ENCODE measurements around the gene ZNF841. TPM values are rescaled to one million over a fixed set of nuclear protein-coding genes. Genes with fewer than 3 reads are reported as not detected.

The ZNF841 gene
- total RNA-seq, 2 experiments from 2014 or later = 20.0 TPM

DNA sequence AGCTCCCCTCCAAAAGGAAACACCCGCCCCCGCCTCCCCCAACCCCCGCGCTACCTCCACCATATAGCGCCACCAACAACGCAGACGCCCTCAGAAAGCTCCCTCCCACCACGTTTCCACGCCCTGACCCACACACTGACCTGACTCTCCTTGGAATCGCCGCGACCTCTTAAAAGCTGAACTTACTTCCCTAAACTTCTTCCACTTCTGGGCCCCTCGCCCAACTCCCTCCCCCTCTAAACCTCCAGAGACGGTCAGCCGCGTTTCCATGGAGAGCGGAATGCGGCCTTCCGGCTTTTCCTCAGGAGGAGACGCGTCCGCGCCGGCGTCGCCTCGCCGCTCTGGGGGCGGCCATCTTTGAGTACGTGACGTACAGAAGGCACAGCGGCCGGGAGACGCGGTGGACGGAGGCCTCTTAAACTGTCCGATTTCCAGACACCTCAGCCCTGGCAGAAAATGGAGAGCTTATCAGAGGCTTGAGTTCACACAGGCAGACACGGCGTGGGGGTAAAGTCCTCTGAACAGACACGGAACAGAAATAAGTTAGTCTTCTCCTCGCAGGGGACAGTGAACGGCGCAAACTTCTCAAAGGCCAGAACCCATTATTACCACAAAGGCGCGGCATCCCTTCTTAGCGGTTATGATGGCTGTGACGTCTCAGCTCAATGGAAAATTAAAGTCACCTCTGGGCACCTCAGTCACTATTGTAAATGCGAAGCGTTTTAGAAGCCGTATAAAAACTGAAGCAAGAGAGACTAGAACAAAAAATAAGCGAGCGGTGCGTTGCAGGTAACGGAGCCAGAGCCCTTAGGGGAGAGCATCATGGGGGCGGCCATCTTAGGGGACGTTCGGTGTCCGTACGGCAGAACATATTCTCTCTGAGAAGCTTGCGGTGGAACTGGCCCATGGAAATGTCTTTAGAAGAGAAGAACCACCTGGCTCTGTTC is 46.7 kb downstream of the ZNF841 start, which contains the start of gene ZNF432:
TSS of gene ZNF432 (minus strand) at position 284 of the 947 bp plus-strand sequence. CDS start 1,970 bp downstream, outside the sequence.
- peak; percentile 74 to 91 (median 80) for DNase-seq
- intact Hi-C loops (cut with DNase I, micrococcal nuclease) = loop anchor here (1.0 to 10.0 kb wide), 8 partner anchors 21 to 143 kb away; partner anchors contain the start of genes ZNF350 (in 2 of the 2), ZNF614 (in 2 of the 2), ZNF615 (in 2 of the 2) and PPP2R1A (in 1 of the 2)
- Mint-ChIP-seq H3K27me3 (no peaks in the 10 kb centered on the region), H3K36me3 (ENCODE audit: low read depth) (peaks cover 91% of the 10 kb centered on the region), H3K4me3 (peak within 1 kb of the TSS; percentile 98), H3K9me3 (peaks cover 22% of the 10 kb centered on the region), H3K27ac (peak within 1 kb of the TSS; percentile 97), H3K4me1 (ENCODE audit: low read depth) (peaks cover 37% of the 10 kb centered on the region)
- peak; percentile 85 for ATAC-seq (ENCODE audit: poor library complexity)
- CTCF ChIA-PET = no interaction called here
- peaks cover 5% of the 10 kb centered on the region for H3K4me1 ChIP-seq (ENCODE audit: insufficient read depth, low read length)
- peaks cover 17 to 25% of the 10 kb centered on the region in 2 experiments for H3K9me3 ChIP-seq (ENCODE audit: control insufficient read depth in 1 of 2, insufficient read depth in 1 of 2, low read length in 2 of 2)
- POLR2A ChIA-PET = interaction anchor here (0.6 to 2.5 kb wide), 22 partner anchors 13 to 1472 kb away, joined by 3 to 37 read pairs (median 4); partner anchors contain the start of genes PPP2R1A, ZNF347, ZNF614 and ZNF615
- H3K4me3 ChIP-seq (ENCODE audit: low read length) = peak within 1 kb of the TSS; percentile 79
- TF ChIP-seq CTCF (IDR thresholded peaks at IDR 0.05) = no peak
- no peaks in the 10 kb centered on the region for H3K27me3 ChIP-seq (ENCODE audit: control insufficient read depth in 1 of 2, insufficient read depth in 2 of 2, low read length in 2 of 2)
- H3K27ac ChIP-seq (ENCODE audit: low read depth in 1 of 2, low read length in 2 of 2) = peak within 1 kb of the TSS; percentile 89 to 95
- H3K36me3 ChIP-seq (ENCODE audit: insufficient read depth, low read length) = peaks cover 26% of the 10 kb centered on the region

DNA sequence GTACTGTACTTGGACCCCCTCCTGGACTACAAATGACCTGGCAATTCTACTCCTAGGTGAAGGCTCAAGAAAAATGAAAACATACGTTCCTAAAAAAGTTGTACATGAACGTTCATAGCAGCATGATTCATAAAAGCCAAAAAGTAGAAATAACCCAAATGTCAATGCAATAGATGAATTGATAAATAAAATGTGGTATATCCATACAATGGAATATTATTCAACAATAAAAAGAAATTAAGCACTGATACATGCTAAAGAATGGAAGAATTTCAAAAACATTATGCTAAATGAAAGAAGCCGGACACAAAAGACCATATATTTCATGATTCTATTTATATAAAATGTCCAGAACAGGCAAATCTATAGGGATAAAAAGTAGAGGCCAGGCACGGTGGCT is 56.4 kb downstream of the ZNF841 start:
- Mint-ChIP-seq H3K36me3 (ENCODE audit: low read depth) (peaks cover 99% of the 10 kb centered on the region), H3K4me1 (ENCODE audit: low read depth) (no peaks in the 10 kb centered on the region), H3K4me3 (no peak overlapping the region), H3K27me3 (no peaks in the 10 kb centered on the region), H3K9me3 (peaks cover 26% of the 10 kb centered on the region), H3K27ac (no peak overlapping the region)
- no peak for DNase-seq
- ATAC-seq (ENCODE audit: poor library complexity) = no peak
- H3K4me1 ChIP-seq (ENCODE audit: insufficient read depth, low read length) = no peaks in the 10 kb centered on the region
- H3K27ac ChIP-seq (ENCODE audit: low read depth in 1 of 2, low read length in 2 of 2) = no peak overlapping the region
- intact Hi-C loops (cut with DNase I, micrococcal nuclease) = no loop called here
- H3K27me3 ChIP-seq (ENCODE audit: control insufficient read depth in 1 of 2, insufficient read depth in 2 of 2, low read length in 2 of 2) = no peaks in the 10 kb centered on the region
- peaks cover 40 to 85% of the 10 kb centered on the region in 2 experiments for H3K9me3 ChIP-seq (ENCODE audit: control insufficient read depth in 1 of 2, insufficient read depth in 1 of 2, low read length in 2 of 2)
- no peak for TF ChIP-seq CTCF (IDR thresholded peaks at IDR 0.05)
- no peak overlapping the region for H3K4me3 ChIP-seq (ENCODE audit: low read length)
- POLR2A ChIA-PET = no interaction called here
- H3K36me3 ChIP-seq (ENCODE audit: insufficient read depth, low read length) = peaks cover 85% of the 10 kb centered on the region
- CTCF ChIA-PET = no interaction called here

- H3K36me3 Mint-ChIP-seq (ENCODE audit: low read depth) = peaks cover 83% of the 10 kb centered on the region
- no peak for TF ChIP-seq CTCF (IDR thresholded peaks at IDR 0.05)
- no peak overlapping the region for H3K4me3 Mint-ChIP-seq
- Histone ChIP-seq H3K4me1 (ENCODE audit: insufficient read depth, low read length) (no peaks in the 10 kb centered on the region), H3K9me3 (ENCODE audit: control insufficient read depth in 1 of 2, insufficient read depth in 1 of 2, low read length in 2 of 2) (peaks cover 46 to 92% of the 10 kb centered on the region in 2 experiments), H3K36me3 (ENCODE audit: insufficient read depth, low read length) (peaks cover 49% of the 10 kb centered on the region), H3K27ac (ENCODE audit: low read depth in 1 of 2, low read length in 2 of 2) (no peak overlapping the region), H3K27me3 (ENCODE audit: control insufficient read depth in 1 of 2, insufficient read depth in 2 of 2, low read length in 2 of 2) (no peaks in the 10 kb centered on the region), H3K4me3 (ENCODE audit: low read length) (no peak overlapping the region)
- intact Hi-C loops (cut with DNase I, micrococcal nuclease) = no loop called here
- CTCF ChIA-PET = no interaction called here
- no peaks in the 10 kb centered on the region for H3K4me1 Mint-ChIP-seq (ENCODE audit: low read depth)
- no peaks in the 10 kb centered on the region for H3K27me3 Mint-ChIP-seq
- POLR2A ChIA-PET = no interaction called here
- H3K27ac Mint-ChIP-seq = no peak overlapping the region
- DNase-seq (no peak), ATAC-seq (ENCODE audit: poor library complexity) (no peak)
- H3K9me3 Mint-ChIP-seq = peaks cover 18% of the 10 kb centered on the region
Observed at GRCh38 chr19:52034051-52034728, 61.4 kb downstream of the ZNF841 start.
